ENCODE results near the gene DAW1. TPM values are rescaled to one million over a fixed set of nuclear protein-coding genes. Genes with fewer than 3 reads are reported as not detected.

The DAW1 gene
- total RNA-seq, 1 donor from 2014 or later, result not detected

DNA sequence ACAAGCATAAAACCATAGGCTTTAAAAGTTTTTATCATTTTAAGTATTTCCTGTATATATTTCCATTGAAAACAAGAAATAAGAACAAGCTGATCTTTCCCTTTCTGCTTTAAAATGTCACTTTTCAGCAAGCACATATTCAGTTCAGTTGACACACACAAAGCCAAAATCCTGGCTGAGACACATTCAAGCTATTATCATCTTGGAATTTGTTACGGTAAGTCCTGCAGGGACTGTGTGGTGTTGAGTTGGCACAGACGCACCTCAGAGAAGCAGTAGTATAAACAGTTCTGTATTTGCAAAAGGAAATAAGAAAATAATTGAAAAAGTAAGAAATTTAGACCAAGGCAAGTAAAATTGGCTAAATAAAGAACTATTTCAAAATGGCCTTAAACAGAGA is 10.4 kb upstream of the DAW1 start:
- intact Hi-C loops (cut with micrococcal nuclease), result no loop called here

DNA sequence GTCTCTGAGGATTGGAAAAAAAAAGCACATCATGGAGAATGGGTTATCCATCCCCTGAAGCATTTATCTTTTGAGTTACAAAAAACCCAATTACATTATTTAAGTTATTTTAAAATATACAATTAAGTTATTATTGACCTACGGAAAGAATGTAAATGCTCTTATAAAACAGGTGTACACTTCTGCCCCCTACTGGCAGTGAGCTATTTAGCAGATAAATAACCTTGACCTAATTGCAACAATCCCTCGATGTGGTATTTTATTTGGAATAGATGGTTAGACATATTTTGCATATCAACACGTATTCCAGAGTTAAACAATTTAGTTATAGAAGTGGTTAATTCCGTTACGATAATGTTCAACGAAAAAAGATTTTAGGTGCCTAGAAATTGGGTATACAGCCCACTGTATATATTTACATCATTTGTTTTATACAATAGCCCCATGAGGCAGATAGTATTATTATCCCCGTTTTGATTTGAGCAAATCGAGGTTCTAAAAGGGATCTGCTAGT is 9.1 kb upstream of the DAW1 start:
- intact Hi-C loops (cut with micrococcal nuclease), result no loop called here

DNA sequence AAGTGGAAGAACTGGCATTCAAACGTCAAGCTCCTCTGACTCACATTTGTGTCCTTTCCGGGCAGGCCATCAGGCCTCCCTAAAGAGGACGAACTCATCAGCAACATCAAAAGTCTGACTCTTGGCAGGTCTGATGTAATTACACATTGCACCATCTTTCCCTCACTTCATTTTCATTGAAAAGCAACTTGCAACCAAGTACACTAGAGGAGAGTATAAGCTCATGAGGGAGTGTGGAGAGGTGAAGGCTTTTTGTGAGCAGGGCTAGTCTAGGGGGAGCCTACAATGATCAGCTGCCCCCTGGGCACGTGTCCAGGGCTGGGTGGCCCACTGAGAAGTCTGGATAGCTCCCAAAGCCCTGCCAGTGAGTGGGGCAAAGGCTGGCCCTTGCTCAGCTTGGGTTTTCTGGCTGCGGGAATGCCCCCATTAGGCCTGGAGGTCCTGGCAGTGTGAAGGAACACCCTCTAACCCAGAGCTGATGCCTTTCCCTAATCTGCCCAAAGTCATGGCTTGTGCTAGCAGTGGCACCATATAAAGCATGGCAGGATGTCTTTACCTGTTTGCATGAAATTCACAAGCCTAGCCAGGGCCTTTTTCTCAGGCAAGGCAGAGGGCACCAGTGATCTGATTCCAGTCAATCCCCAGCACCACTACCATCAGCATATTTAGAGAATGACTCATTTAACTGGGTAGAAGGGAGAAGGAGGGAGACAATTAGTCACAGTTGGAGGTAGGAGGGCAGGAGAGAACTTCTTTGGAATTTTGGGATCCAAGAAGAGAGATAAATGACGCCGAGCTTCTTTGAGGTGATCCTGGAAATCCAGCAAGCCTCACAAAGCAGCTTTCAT is 8.5 kb upstream of the DAW1 start:
- intact Hi-C loops (cut with micrococcal nuclease), result no loop called here

DNA sequence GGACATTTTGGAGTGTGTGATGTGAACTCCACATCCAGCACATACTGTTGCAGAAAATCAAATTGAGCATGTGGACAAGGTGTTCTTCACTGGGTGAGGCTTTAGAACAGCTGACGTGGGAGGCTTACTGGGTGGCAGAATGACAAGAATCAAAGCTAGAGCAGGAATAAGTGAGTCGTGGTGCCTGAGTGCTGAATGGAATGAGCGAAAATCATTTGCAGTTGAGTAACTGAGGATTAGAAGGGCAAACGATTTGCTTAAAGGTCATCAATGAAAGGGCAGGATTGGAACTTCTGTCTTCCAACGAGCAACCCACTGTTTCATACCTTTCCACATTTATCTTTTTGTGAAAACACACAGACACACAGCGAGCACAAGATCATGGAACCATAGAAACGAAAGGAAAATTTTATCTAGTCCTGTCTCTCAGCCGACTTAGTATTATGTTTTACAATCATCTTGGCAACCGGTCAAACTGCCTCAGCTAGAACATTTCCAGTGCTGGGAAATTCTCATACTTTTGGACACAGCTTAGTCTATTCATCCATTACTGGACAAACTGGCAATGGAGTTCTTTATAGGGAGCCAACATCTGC is 7.2 kb upstream of the DAW1 start:
- intact Hi-C loops (cut with micrococcal nuclease), result no loop called here

DNA sequence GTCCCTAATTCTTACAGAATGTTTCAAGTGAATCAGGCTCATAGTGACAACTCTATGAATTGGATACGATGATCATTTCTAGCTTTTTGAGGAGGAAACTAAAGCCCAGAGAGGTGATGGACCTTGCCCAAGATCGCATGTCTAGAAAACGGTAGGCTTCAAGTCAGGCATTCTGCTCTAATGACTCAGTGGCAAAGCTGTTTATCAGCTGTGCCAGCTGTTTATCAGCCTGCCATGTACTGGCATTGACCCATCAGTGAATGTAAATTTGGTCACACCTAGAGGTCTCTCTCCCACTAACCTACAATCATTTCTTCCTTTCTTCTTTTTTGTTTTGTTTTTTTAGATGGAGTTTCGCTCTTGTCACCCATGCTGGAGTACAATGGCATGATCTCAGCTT is 6.1 kb upstream of the DAW1 start:
- intact Hi-C loops (cut with micrococcal nuclease), result no loop called here

DNA sequence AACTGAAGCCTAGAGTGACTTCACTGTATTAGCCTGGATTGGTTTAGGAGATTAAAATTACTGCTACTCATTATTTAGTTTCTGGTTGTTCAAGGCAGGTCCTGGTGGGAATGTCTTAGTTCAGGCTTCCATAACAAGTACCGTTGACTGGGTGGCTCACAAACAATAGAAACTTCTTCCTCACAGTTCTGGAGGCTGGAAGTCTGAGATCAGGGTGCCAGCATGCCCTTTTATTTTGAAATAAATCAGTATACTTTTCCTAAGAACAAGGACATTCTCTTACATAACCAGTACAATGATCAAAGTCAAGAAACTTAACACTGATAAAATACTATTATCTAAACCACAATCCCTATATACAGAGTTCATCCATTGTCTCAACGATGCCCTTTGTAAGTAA is 4.0 kb upstream of the DAW1 start:
- intact Hi-C loops (cut with micrococcal nuclease), result no loop called here

DNA sequence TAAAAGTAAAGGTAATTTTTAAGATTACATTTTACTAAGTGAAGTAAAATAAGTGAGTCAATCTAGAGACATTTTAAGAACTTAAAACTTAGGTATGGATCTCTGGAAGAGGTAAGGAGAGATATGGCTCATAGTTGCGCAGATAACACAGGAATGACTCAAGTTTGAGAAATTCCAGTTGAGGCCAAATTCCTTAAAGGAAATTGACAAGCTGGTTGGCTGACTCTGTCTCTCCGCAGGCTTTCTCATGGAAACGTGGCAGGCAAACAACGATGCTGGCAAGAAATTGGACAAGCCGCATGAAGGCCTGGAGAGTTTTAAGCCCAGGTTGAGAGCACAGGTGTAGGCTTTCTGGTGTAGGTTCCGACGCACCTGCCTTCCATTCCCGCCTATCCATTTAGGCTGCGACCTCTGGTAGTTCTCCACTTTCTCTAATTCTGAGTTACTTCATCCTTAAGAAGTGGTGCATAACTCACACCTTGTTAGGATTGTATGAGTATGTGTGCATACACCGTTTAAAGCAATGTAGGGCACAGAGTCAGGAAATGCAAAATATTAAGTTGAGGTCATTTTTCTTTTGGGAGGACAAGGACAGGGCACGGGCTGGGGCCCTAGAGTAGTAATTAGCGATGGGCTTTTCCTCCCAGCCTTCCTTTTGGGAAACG is 589 bp upstream of the DAW1 start:
- intact Hi-C loops (cut with micrococcal nuclease), result no loop called here

DNA sequence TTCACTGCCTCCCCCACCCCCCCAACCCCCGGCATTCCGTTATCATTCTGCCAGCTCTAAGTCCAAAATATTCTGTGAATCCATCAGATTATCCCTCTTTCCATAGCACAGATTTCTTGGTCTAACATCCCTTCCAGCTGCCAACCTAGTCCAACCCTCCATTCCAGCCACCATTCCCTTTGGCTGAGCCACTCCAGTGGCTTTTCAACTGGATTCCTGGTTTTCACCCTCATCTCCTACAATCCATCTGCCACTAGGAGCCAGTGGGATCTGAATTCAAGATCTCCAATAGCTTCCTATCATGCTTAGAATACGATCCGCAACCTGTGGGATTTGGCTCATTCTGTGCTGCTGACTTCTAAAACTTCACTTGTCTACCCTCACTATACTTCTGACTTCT is 1.2 kb downstream of the DAW1 start:
- intact Hi-C loops (cut with micrococcal nuclease), result no loop called here

DNA sequence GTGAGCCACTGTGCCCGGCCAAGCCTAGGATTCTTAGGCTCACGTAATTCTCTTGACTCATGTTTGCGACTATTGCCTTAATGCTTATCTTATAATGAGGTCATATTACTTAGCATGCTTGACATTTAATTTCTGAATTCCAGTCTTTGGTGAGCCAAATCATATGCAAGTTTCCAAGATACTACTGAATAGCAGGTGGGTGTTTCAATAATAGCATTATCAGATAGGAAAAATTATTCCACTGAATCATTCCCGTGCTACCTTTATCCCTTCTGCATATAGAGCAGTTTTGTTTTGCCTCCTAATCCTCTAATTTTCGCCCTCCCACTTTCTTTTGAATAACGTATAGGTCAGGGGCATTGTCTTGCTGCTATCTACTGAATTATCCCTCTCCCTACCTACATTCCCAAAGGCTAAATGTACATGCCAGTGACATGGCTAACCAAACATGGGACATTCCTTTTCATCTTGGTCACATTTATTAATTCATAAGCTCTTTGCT is 4.9 kb downstream of the DAW1 start:
- intact Hi-C loops (cut with micrococcal nuclease), result no loop called here

DNA sequence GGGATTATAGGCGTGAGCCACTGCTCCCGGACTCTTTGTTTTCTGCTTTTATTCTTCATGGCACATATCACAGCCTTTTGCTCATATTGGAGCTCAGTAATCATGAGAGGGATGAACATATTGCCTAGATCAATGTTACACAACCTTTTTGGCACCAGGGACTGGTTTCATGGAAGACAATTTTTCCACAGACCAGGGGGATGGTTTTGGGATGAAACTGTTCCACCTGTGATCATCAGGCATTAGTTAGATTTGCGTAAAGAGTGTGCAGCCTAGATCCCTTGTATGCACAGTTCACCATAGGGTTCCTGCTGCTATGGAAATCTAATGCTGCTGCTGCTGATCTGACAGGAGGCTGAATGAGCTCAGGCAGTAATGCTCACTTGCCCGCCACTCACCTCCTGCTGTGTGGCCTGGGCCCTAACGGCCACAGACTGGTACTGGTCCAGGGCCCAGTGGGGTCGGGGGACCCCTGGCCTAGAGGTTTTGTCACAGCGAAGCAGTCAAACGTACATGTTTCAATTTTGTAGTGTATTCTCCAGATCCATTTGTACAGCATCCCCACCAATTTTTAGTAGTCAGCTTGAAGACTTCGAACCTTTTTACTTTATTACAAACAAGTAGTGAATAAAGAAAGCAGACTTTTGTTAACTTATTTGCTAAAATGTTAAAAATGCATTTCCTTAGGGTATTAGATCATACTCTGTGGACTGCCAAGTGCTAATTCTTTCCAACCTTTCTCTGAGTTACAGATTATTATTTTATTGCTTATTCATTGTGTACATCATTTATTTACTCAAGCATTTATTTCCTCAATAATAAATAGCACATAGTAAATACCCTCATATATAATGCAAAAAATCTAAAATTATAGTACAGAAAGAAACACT is 6.2 kb downstream of the DAW1 start:
- intact Hi-C loops (cut with micrococcal nuclease), result no loop called here

DNA sequence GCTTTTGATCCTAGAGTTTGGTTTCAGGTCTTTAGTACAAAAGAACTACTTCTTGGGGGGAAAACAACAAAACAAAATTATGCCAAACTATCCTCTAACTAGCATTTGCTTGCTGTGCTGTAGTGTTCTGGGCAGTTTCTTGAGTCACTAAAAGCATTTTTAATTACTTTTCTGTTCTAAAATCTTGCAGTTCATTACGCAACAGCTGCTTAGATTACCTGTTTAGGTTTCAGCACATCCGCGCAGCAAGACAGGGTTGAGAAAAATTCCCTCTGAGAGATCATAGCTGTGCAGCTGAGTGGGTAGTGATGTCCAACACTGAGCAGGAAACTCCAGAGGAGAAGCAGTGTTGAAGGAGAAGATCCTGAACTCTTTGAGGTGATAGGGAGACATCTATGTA is 9.0 kb downstream of the DAW1 start:
- intact Hi-C loops (cut with micrococcal nuclease), result no loop called here

DNA sequence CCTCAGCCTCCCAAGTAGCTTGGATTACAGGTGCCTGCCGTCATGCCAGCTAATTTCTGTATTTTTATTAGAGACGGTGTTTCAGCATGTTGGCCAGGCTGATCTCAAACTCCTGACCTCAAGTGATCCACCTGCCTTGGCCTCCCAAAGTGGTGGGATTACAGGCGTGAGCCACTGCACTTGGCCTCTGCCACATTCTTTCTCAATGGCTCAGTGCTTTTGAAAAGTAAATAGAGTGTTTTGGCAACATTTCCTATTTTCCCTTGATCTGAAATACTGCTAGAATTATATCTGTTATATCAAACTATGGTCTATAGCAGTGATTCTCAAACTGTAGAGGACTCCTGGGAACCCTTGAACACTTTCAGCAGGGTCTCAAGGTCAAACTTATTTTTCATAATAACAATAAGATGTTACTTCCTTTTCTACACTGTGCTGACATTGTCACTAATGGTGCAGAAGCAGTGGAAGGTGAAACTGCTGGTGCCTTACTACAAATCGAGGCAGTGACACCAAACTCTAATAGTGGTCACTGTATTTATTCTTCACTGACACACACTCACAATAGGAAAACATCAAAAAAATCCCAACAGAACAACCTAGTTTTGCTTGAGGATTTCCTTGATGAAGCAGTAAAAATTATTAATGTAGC is 10.6 kb downstream of the DAW1 start:
- intact Hi-C loops (cut with micrococcal nuclease), result no loop called here

DNA sequence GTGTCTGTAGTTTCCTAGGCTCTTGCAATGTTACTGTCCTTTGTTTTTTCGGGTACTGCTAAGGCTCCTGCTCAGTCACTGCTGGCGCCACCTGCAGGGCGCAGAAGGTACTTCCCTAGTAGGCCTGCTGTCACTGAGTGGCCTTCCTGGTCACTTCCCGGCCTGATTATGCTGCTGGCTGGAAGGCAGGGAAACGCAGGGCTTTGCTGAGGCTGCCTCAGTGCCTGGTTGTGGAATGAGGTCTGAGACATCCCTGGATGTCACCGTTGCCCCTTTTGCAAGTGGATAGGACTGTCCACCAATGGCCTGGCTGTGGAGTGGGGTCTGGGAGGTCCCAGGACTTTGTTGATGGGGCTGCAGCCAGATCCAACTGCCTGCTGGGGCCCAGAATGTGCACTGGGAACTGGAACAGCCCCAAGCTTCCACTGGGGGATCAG is 13.1 kb downstream of the DAW1 start:
- intact Hi-C loops (cut with micrococcal nuclease), result loop anchor here (1.0 kb wide), 1 partner anchor 226 kb away; no protein-coding TSS in a partner anchor

DNA sequence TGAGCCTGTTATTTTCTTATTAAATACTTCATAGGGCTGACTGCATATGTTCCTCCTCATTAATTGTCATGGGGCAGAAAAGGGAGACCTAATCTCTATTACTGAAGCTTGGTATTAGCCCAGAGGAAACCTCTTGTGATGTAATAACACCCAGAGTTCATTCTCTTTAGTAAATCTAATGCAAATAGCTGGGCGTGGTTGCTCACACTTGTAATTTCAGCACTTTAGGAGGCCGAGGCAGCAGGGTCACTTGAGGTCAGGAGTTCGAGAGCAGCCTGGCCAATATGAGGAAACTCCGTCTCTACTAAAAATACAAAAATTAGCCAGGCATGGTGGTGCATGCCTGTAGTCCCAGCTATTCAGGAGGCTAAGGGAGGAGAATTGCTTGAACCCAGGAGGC is 14.7 kb downstream of the DAW1 start:
- intact Hi-C loops (cut with micrococcal nuclease), result no loop called here

DNA sequence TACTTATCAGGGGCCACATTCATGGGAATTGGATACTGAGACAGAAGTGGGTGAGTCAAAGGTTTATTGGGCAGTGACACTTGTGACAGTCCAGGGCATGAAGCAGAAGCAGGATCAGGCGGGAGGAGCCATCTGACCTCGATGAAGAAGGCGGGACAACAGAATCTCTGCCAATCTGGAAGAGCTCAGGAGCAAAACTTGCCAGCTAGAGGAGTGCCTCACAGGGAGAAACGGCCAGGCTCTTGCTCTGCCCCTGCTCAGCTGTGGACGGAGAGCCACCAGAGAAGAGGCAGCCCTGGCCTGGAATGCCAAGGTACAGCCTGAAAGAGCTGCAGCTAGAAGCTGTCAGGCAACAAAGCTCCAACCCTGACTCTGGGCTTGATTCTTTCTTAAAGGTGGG is 16.9 kb downstream of the DAW1 start:
- intact Hi-C loops (cut with micrococcal nuclease), result no loop called here

DNA sequence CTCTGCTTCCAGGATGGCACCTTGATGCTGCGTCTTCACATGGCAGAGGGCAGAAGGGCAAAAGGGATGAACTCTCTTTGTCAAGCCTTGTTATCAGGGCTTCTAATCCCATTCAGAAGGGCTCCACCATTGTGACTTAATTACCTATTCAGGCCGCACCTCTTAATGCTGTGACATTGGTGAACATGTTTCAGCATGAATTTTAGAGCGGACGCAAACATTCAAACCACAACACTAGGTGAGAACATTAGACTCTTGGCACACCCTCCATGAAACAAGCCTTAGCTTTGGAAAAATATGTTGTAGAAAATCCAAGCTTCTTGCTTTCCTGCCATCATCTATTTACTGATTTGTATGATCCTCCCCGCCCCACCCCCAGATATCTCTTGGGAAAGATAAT is 17.9 kb downstream of the DAW1 start:
- intact Hi-C loops (cut with micrococcal nuclease), result no loop called here

DNA sequence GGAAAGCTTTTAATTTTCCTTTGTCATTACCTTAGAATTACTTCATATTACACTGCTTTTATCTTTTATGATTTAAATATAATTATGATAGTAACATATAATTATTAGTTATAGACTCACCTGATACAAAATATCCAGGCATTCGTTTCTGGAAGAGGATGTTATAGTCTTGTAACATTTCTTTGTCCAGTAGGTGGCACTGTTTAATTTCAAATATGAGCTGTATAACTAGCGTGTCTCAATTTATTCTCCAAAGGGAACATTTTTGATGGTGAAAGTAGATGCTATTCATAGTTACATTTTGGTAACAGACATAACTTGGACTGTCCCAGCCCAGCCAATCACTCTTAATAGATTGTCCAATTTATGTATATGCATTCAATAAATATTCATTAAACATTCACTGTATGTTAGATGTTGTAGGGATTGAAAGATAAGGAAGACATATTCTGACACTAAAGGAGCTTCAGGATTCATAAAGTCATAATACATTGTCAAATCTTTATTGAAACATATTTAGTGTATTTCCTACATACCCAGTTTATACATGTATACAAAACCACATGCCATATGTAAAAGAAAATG is 19.2 kb downstream of the DAW1 start:
- intact Hi-C loops (cut with micrococcal nuclease), result loop anchor here (2.0 to 10.0 kb wide), 3 partner anchors 767 to 1824 kb away; partner anchors contain the start of gene DNER

DNA sequence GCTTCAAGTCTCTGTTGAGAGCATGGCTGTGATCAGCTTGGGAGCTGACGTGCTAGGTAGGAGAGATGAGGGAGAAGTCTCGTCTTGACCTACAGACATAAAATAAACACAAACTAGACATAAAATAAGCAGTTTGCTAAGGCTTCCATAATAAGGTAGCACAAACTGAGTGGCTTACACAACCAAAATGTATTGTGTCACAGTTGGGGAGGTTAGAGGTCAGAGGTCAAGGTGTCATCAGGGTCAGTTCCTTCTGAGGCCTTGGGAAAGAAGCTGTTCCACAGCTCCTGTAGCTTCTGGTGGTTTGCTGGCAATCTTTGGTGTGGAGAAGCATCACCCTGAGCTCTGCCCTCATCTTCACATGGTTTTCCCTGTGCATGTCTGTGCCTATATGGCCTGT is 20.2 kb downstream of the DAW1 start:
- intact Hi-C loops (cut with micrococcal nuclease), result loop anchor here (2.0 to 10.0 kb wide), 3 partner anchors 766 to 1823 kb away; partner anchors contain the start of gene DNER

DNA sequence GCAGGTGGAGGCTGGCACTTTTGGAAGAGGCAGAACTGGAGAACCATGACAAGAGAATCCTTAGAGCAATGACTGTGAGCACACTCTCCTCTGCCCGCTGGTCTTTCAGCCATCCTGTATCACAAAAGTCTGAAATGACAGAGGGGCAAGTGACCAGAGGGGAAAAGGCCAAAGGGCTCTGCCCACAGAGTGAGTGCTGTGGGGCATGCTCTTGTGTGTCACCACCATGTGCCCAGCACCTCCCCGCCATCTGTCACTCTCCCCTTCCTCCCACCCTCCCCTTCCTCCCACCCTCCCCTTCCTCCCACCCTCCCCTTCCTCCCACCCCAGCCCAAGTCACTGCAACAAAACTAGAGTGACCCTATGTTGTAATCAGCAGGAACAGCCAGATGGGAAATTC is 31.9 kb downstream of the DAW1 start:
- intact Hi-C loops (cut with micrococcal nuclease), result no loop called here

DNA sequence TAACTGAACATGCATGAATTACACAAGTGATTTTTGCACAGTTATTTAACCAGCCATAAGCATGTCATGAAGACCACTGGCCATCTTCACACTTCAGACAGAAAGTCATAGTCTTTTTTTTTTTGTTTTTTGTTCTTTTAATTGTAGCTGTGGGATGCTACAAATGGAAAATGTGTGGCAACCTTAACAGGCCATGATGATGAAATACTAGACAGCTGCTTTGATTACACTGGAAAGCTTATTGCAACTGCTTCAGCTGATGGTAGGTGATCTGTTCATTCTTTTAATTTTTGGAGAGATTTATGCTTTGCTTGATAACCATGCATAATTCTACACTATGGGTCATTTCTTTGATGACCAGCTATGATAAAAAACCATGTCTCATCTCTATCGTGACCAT is 35.6 kb downstream of the DAW1 start:
- intact Hi-C loops (cut with micrococcal nuclease), result no loop called here
